Fibroblast of lung (primary cell): ENCODE data around the gene HOXC10. TPM values are rescaled to one million over a fixed set of nuclear protein-coding genes. Genes with fewer than 3 reads are reported as not detected.

Source experiments
- DNase-seq, 2 donors: peaks; one replicate each; pipeline versions ENCODE4 v3.0.0 to v3.0.0-alpha.2; 2010; ENCODE audit warnings: low read depth in 2 of 2
- H2AFZ ChIP-seq: 2 replicates; pipeline ENCODE4 v1.5.1; 2012; ENCODE audit warnings: low read length, control low read depth, inconsistent platforms
- H3K27ac ChIP-seq: 2 replicates; pipeline ENCODE4 v1.5.1; 2011; ENCODE audit warnings: low read length, control low read depth; ENCODE audit not compliant: insufficient read depth
- H3K27me3 ChIP-seq: 2 replicates; pipeline ENCODE4 v1.5.1; 2011; ENCODE audit warnings: mild to moderate bottlenecking, low read length; ENCODE audit not compliant: control insufficient read depth, insufficient read depth
- H3K36me3 ChIP-seq: 2 replicates; pipeline ENCODE4 v1.5.1; 2011; ENCODE audit warnings: low read length; ENCODE audit not compliant: control insufficient read depth, insufficient read depth
- H3K4me1 ChIP-seq: 2 replicates; pipeline ENCODE4 v1.5.1; 2011; ENCODE audit warnings: low read length; ENCODE audit not compliant: control insufficient read depth, insufficient read depth; ENCODE audit errors: extremely low read depth
- H3K4me2 ChIP-seq: 2 replicates; pipeline ENCODE4 v1.5.1; 2011; ENCODE audit warnings: low read length, control low read depth; ENCODE audit not compliant: insufficient read depth; ENCODE audit errors: extremely low read depth
- H3K4me3 ChIP-seq, 4 experiments: fragments of 200-600 bp in 1 of 4; sonication (generic) in 1 of 4; replicated peaks in 1 of 4; 2 replicates each; pipeline ENCODE4 v1.5.1; 2011 to 2016; ENCODE audit warnings: low read length in 4 of 4, low read depth in 3 of 4, mild to moderate bottlenecking in 3 of 4, control low read depth in 2 of 4, inconsistent platforms in 1 of 4, mixed read lengths in 1 of 4; ENCODE audit not compliant: insufficient read depth in 1 of 4; ENCODE audit errors: control extremely low read depth in 1 of 4
- H3K79me2 ChIP-seq: 2 replicates; pipeline ENCODE4 v1.5.1; 2012; ENCODE audit warnings: mild to moderate bottlenecking, low read length, inconsistent platforms; ENCODE audit not compliant: control insufficient read depth, insufficient read depth
- H3K9ac ChIP-seq: 2 replicates; pipeline ENCODE4 v1.5.1; 2011; ENCODE audit warnings: mild to moderate bottlenecking, low read length, control low read depth; ENCODE audit not compliant: insufficient read depth
- H3K9me3 ChIP-seq: 2 replicates; pipeline ENCODE4 v1.5.1; 2012; ENCODE audit warnings: low read depth, low read length; ENCODE audit not compliant: control insufficient read depth, insufficient read depth
- H4K20me1 ChIP-seq: 2 replicates; pipeline ENCODE4 v1.5.1; 2011; ENCODE audit warnings: low read length; ENCODE audit not compliant: control insufficient read depth, insufficient read depth; ENCODE audit errors: extremely low read depth
- EZH2 ChIP-seq: IDR thresholded peaks from 2 replicates; pipeline ENCODE4 v1.5.1; 2012; ENCODE audit warnings: low read length, control low read depth, mild to moderate bottlenecking; ENCODE audit errors: missing control alignments
- polyA plus RNA-seq, 2 donors: library from polyadenylated mRNA; depleted of rRNA in 1 of 2; stranded (reverse) in 1 of 2; unstranded in 1 of 2; fragments of >200 nt; gene quantifications; 2 replicates each; pipeline ENCODE4 v1.2.1, GENCODE V29; 2011 to 2012; ENCODE audit warnings: missing spikeins in 1 of 2
- total RNA-seq: library from RNA; depleted of rRNA; stranded (reverse); fragments of >200 nt; gene quantifications from 2 replicates; pipeline ENCODE4 v1.2.1, GENCODE V29; 2014
- TF ChIP-seq, protein P1 (sequence below), 2 donors: IDR thresholded peaks in 1 of 2; conservative IDR thresholded peaks in 1 of 2; 1 replicate in 1 of 2; 2 replicates in 1 of 2; pipeline ENCODE4 v1.5.1; 2011 to 2012; ENCODE audit warnings: low read length in 2 of 2, control low read depth in 1 of 2, inconsistent platforms in 1 of 2, low read depth in 1 of 2, mild to moderate bottlenecking in 1 of 2

The HOXC10 gene
- total and polyA plus RNA-seq, 2 donors (not counting 1 experiment from before 2014, with no cell fraction given): 0.06 TPM; not detected in 1

DNA sequence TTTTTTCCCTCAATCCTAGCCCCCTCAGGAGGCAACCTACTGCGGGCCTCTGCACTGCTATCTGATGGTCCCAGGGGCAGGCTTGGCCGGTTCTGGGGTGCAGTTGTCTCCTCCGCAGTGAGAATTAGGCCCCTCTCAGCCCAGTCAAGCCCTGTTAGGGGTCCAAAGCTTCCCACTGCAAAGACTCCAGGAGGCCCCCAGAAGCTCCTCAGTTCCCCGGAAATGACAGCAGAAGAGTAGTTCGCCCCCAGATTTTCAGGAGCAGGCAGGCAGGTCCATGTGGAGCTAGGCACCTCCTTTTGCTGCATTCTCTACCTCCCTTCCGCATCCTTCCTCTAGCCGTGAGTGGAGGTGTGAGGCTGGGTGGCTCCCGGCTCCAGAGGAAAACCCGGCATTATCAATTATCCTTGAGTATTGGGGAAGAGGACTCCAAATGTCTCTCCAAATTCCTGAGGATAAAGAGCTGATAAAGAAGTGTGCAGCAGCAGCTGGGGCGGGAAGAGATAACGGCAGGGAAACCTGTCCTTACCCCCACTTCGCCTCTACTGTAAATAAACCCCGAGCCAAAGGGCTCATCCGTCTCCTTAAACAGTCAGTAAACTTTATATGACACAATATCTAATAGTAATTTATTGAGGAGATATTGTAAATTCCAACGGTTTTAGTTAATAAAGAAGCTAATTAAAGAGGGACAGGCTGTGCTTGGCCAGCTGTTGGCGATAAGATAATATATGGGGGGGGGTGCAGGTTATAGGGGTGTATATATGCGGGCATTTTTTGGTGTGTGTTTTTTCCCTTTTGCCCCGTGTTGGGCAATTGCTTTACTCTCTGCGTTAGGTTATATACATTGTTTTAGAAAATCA is 30.9 kb upstream of the HOXC10 start:
- Histone ChIP-seq H3K9me3 (no peaks in the 10 kb centered on the region), H3K79me2 (no peaks in the 10 kb centered on the region), H3K4me1 (no peaks in the 10 kb centered on the region), H4K20me1 (no peaks in the 10 kb centered on the region), H3K9ac (no peak overlapping the region), H3K27me3 (peaks cover 95% of the 10 kb centered on the region), H3K4me2 (no peak overlapping the region), H3K36me3 (no peaks in the 10 kb centered on the region), H3K4me3 (no peak overlapping the region), H2AFZ (no peak overlapping the region), H3K27ac (no peak overlapping the region)
- DNase-seq: no peak
- TF ChIP-seq, protein P1, sequence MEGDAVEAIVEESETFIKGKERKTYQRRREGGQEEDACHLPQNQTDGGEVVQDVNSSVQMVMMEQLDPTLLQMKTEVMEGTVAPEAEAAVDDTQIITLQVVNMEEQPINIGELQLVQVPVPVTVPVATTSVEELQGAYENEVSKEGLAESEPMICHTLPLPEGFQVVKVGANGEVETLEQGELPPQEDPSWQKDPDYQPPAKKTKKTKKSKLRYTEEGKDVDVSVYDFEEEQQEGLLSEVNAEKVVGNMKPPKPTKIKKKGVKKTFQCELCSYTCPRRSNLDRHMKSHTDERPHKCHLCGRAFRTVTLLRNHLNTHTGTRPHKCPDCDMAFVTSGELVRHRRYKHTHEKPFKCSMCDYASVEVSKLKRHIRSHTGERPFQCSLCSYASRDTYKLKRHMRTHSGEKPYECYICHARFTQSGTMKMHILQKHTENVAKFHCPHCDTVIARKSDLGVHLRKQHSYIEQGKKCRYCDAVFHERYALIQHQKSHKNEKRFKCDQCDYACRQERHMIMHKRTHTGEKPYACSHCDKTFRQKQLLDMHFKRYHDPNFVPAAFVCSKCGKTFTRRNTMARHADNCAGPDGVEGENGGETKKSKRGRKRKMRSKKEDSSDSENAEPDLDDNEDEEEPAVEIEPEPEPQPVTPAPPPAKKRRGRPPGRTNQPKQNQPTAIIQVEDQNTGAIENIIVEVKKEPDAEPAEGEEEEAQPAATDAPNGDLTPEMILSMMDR (conservative IDR thresholded peaks at IDR 0.05 in 1 of 2, IDR thresholded peaks at IDR 0.05 in 1 of 2; ENCODE audit: low read depth in 1 of 2, low read length in 2 of 2): no peak
- TF ChIP-seq EZH2: no peak

GRCh38 chr12:53954694-53955035 is 30.3 kb upstream of the HOXC10 start, which contains the start of gene HOXC12:
Gene HOXC12, plus strand, starts transcription at chr12:53954903. Its CDS starts 27 bp downstream, at chr12:53954930.
- Histone ChIP-seq H2AFZ (no peak within 1 kb of the TSS), H3K36me3 (no peaks in the 10 kb centered on the region), H3K79me2 (no peaks in the 10 kb centered on the region), H3K9ac (no peak within 1 kb of the TSS), H3K27ac (no peak within 1 kb of the TSS), H3K9me3 (no peaks in the 10 kb centered on the region), H3K27me3 (peaks cover 95% of the 10 kb centered on the region), H4K20me1 (no peaks in the 10 kb centered on the region), H3K4me1 (no peaks in the 10 kb centered on the region), H3K4me3 (no peak within 1 kb of the TSS), H3K4me2 (no peak within 1 kb of the TSS)
- TF ChIP-seq EZH2: no peak
- TF ChIP-seq, protein P1 (conservative IDR thresholded peaks at IDR 0.05 in 1 of 2, IDR thresholded peaks at IDR 0.05 in 1 of 2; ENCODE audit: low read depth in 1 of 2, low read length in 2 of 2): no peak
- DNase-seq: no peak

GRCh38 chr12:53955036-53955775 is 29.7 kb upstream of the HOXC10 start:
- H3K4me1 ChIP-seq: no peaks in the 10 kb centered on the region
- no peaks in the 10 kb centered on the region for H3K9me3 ChIP-seq
- H3K36me3 ChIP-seq: no peaks in the 10 kb centered on the region
- no peaks in the 10 kb centered on the region for H4K20me1 ChIP-seq
- no peak overlapping the region for H2AFZ ChIP-seq
- no peak overlapping the region for H3K4me2 ChIP-seq
- H3K4me3 ChIP-seq: no peak overlapping the region
- H3K79me2 ChIP-seq: no peaks in the 10 kb centered on the region
- H3K27me3 ChIP-seq: peaks cover 96% of the 10 kb centered on the region
- TF ChIP-seq EZH2: peak; percentile 98
- TF ChIP-seq, protein P1 (conservative IDR thresholded peaks at IDR 0.05 in 1 of 2, IDR thresholded peaks at IDR 0.05 in 1 of 2; ENCODE audit: low read depth in 1 of 2, low read length in 2 of 2): no peak
- no peak overlapping the region for H3K9ac ChIP-seq
- DNase-seq: no peak
- no peak overlapping the region for H3K27ac ChIP-seq
